RWPE1 (cell line): ENCODE results near the gene WNT8B.

Experiments used
- CTCF ChIA-PET: fragments of 350-600 bp; sonication (Branson Sonifier 250); formaldehyde crosslinking; extraction: SDS; loops from one replicate; lab custom pipeline; 2021; lab: Yijun Ruan, JAX
- POLR2A ChIA-PET: fragments of 400-600 bp; formaldehyde crosslinking; extraction: SDS; loops from one replicate; lab custom pipeline; 2020; ENCODE audit warnings: antibody characterized with exemption; ENCODE audit not compliant: low non-redundant PET; lab: Yijun Ruan, JAX
- DNase-seq: peaks from one replicate; pipeline ENCODE4 v3.0.0; 2012; ENCODE audit warnings: low spot score
- H3K27ac ChIP-seq: fragments of 450-650 bp; 2 replicates; pipeline ENCODE4 v1.5.1; 2017
- TF ChIP-seq, protein P1 (sequence below): fragments of 450-650 bp; conservative IDR thresholded peaks from 2 replicates; pipeline ENCODE4 v1.5.1; 2017; ENCODE audit warnings: low read depth, mild to moderate bottlenecking

The WNT8B gene

GRCh38 chr10:100501423-100501822, 38.6 kb downstream of the WNT8B start:
- CTCF ChIA-PET, result interaction anchor here (0.8 to 1.0 kb wide), 2 partner anchors 17 to 19 kb away, joined by 3 read pairs; no protein-coding TSS in a partner anchor
- H3K27ac ChIP-seq, result no peak overlapping the region
- TF ChIP-seq, protein P1, sequence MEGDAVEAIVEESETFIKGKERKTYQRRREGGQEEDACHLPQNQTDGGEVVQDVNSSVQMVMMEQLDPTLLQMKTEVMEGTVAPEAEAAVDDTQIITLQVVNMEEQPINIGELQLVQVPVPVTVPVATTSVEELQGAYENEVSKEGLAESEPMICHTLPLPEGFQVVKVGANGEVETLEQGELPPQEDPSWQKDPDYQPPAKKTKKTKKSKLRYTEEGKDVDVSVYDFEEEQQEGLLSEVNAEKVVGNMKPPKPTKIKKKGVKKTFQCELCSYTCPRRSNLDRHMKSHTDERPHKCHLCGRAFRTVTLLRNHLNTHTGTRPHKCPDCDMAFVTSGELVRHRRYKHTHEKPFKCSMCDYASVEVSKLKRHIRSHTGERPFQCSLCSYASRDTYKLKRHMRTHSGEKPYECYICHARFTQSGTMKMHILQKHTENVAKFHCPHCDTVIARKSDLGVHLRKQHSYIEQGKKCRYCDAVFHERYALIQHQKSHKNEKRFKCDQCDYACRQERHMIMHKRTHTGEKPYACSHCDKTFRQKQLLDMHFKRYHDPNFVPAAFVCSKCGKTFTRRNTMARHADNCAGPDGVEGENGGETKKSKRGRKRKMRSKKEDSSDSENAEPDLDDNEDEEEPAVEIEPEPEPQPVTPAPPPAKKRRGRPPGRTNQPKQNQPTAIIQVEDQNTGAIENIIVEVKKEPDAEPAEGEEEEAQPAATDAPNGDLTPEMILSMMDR, result no peak
- DNase-seq, result no peak
- POLR2A ChIA-PET, result no interaction called here

GRCh38 chr10:100502926-100503494, 40.2 kb downstream of the WNT8B start:
- ChIA-PET POLR2A (no interaction called here), CTCF (interaction anchor here (0.7 kb wide), 1 partner anchor 225 kb away, joined by 3 read pairs; no protein-coding TSS in a partner anchor)
- H3K27ac ChIP-seq, result no peak overlapping the region
- TF ChIP-seq, protein P1, result no peak
- no peak for DNase-seq

DNA sequence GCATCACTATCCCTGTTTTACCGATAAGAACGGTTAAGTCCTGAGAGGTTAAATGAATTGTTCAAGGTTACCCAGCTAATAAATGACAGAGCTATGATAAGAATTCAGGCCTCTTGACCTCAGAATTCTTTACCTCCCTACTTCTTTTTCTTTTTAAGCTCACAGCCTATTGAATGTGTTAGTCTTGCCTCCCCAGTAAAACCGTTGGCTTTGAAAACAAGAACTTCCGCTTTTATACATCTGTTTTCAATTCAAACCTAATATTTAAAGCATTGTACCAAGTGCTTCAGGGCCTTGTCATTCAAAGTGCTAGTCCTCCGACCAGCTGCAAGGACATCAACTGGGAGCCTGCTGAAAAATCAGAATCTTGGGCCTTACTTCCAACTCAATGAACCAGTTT, 41.3 kb downstream of the WNT8B start:
- ChIA-PET CTCF (interaction anchor here (1.7 kb wide), 1 partner anchor 15 kb away, joined by 4 read pairs; no protein-coding TSS in a partner anchor), POLR2A (no interaction called here)
- no peak overlapping the region for H3K27ac ChIP-seq

GRCh38 chr10:100505164-100505563, 42.4 kb downstream of the WNT8B start:
- POLR2A ChIA-PET, result no interaction called here

More for the DNA sequence above, 41.3 kb downstream of the WNT8B start:
- no peak for DNase-seq
- TF ChIP-seq, protein P1, result no peak

GRCh38 chr10:100506596-100507356, 44.0 kb downstream of the WNT8B start:
- TF ChIP-seq, protein P1, result no peak
- POLR2A ChIA-PET, result interaction anchor here (0.5 kb wide), 1 partner anchor 12 kb away, joined by 5 read pairs; no protein-coding TSS in a partner anchor
- DNase-seq, result peak; percentile 70
- CTCF ChIA-PET, result interaction anchor here (2.1 to 4.6 kb wide), 3 partner anchors 12 to 73 kb away, joined by 11 to 38 read pairs (median 25); no protein-coding TSS in a partner anchor
- no peak overlapping the region for H3K27ac ChIP-seq

More at GRCh38 chr10:100505164-100505563, 42.4 kb downstream of the WNT8B start:
- DNase-seq, result no peak
- TF ChIP-seq, protein P1, result no peak
- no peak overlapping the region for H3K27ac ChIP-seq
- CTCF ChIA-PET, result interaction anchor here (0.7 to 1.7 kb wide), 3 partner anchors 14 to 584 kb away, joined by 3 to 5 read pairs (median 4); no protein-coding TSS in a partner anchor

- CTCF ChIA-PET, result interaction anchor here (0.6 to 4.6 kb wide), 4 partner anchors 11 to 352 kb away, joined by 3 to 38 read pairs (median 18); no protein-coding TSS in a partner anchor
- no peak for DNase-seq
- POLR2A ChIA-PET, result interaction anchor here (0.5 kb wide), 1 partner anchor 13 kb away, joined by 5 read pairs; no protein-coding TSS in a partner anchor
- TF ChIP-seq, protein P1, result no peak
- H3K27ac ChIP-seq, result no peak overlapping the region
Observed at GRCh38 chr10:100507357-100507732, 44.5 kb downstream of the WNT8B start.
